ENCODE results near the gene SPDYA.

DNA sequence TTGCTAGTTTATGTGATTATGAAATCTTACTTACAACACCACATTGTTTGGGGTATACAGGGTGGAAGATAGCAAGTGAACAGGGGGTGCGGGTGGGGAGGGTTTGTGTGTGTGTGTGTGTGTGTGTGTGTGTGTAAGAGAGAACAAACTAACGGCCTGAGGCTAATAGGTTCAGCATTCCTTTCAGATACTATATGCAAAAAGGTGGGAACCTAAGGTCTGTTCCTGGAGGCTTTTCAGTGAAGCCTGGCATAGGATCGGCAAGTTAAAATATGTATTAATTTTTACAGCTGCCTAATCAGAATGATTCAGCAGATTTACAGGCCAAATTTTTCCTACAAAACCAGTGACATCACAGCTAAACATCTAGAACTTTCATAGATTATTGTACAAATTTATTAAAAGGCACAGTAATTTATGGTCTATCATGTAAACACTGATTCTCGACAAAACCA, 7.6 kb upstream of the SPDYA start:
- TF ChIP-seq, protein P1, sequence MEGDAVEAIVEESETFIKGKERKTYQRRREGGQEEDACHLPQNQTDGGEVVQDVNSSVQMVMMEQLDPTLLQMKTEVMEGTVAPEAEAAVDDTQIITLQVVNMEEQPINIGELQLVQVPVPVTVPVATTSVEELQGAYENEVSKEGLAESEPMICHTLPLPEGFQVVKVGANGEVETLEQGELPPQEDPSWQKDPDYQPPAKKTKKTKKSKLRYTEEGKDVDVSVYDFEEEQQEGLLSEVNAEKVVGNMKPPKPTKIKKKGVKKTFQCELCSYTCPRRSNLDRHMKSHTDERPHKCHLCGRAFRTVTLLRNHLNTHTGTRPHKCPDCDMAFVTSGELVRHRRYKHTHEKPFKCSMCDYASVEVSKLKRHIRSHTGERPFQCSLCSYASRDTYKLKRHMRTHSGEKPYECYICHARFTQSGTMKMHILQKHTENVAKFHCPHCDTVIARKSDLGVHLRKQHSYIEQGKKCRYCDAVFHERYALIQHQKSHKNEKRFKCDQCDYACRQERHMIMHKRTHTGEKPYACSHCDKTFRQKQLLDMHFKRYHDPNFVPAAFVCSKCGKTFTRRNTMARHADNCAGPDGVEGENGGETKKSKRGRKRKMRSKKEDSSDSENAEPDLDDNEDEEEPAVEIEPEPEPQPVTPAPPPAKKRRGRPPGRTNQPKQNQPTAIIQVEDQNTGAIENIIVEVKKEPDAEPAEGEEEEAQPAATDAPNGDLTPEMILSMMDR (IDR thresholded peaks at IDR 0.05), result no peak
- no peak for TF ChIP-seq POLR2A (IDR thresholded peaks at IDR 0.05)
